Measurements from ENCODE around the gene IQGAP2.

Gene IQGAP2

GRCh38 chr5:76422742-76423141 is 19.7 kb downstream of the IQGAP2 start:
- Histone ChIP-seq H3K79me2 (ENCODE audit: insufficient read depth, low read length) (peaks cover 88% of the 10 kb centered on the region), H3K4me2 (ENCODE audit: low read depth, low read length, poor library complexity, severe bottlenecking) (no peak overlapping the region), H3K9ac (ENCODE audit: low read depth, low read length, poor library complexity, severe bottlenecking) (no peak overlapping the region), H3F3A (ENCODE audit: low read depth) (no peaks in the 10 kb centered on the region), H4K20me1 (ENCODE audit: insufficient read depth, low read length, poor library complexity, severe bottlenecking) (peaks cover 6% of the 10 kb centered on the region), H3K4me1 (ENCODE audit: insufficient read depth, low read length, poor library complexity, severe bottlenecking) (peaks cover 41% of the 10 kb centered on the region), H3K9me2 (replicated peaks; ENCODE audit: low read depth, low read length) (no peaks in the 10 kb centered on the region), H3K27me3 (ENCODE audit: insufficient read depth, low read length, poor library complexity, severe bottlenecking) (no peaks in the 10 kb centered on the region), H3K4me3 (ENCODE audit: low read length, poor library complexity, severe bottlenecking) (no peak overlapping the region), H3K9me3 (ENCODE audit: insufficient read depth, low read depth, low read length) (no peaks in the 10 kb centered on the region), H2AFZ (ENCODE audit: low read length) (no peak overlapping the region), H3K36me3 (ENCODE audit: insufficient read depth, low read length) (no peaks in the 10 kb centered on the region)
- TF ChIP-seq CTCF (conservative IDR thresholded peaks at IDR 0.05; ENCODE audit: low read length), result no peak
- no peak for TF ChIP-seq EZH2phosphoT487 (IDR thresholded peaks at IDR 0.05; ENCODE audit: borderline replicate concordance)

DNA sequence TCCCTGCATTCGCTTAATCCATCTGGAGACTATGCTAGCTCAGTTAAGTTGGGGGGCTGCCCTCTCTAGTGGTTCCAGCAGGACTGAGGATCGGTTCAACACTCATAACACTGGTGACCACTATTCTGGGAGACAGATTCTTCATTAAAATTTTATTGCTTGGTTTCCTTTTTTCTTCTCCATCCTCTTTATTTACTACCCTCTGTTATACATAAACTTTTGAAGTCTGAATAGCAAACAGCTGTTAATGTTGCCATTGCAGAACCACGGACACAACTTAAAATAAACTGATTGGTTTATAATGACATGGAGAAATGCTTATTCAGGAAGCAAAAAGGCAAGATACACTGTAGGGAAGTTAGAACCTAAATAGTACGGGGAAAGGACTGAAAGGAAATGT is 22.1 kb downstream of the IQGAP2 start:
- Histone ChIP-seq H2AFZ (ENCODE audit: low read length) (no peak overlapping the region), H3K4me3 (ENCODE audit: low read length, poor library complexity, severe bottlenecking) (peak overlapping the region; percentile 53), H3K9me2 (replicated peaks; ENCODE audit: low read depth, low read length) (no peaks in the 10 kb centered on the region), H3K9ac (ENCODE audit: low read depth, low read length, poor library complexity, severe bottlenecking) (peak overlapping the region; percentile 39), H3K9me3 (ENCODE audit: insufficient read depth, low read depth, low read length) (no peaks in the 10 kb centered on the region), H3K36me3 (ENCODE audit: insufficient read depth, low read length) (no peaks in the 10 kb centered on the region), H3K79me2 (ENCODE audit: insufficient read depth, low read length) (peaks cover 86% of the 10 kb centered on the region), H3K27me3 (ENCODE audit: insufficient read depth, low read length, poor library complexity, severe bottlenecking) (no peaks in the 10 kb centered on the region), H3K4me2 (ENCODE audit: low read depth, low read length, poor library complexity, severe bottlenecking) (peak overlapping the region; percentile 70), H3F3A (ENCODE audit: low read depth) (no peaks in the 10 kb centered on the region), H4K20me1 (ENCODE audit: insufficient read depth, low read length, poor library complexity, severe bottlenecking) (peaks cover 6% of the 10 kb centered on the region), H3K4me1 (ENCODE audit: insufficient read depth, low read length, poor library complexity, severe bottlenecking) (peaks cover 46% of the 10 kb centered on the region)
- TF ChIP-seq CTCF (conservative IDR thresholded peaks at IDR 0.05; ENCODE audit: low read length), result no peak
- TF ChIP-seq EZH2phosphoT487 (IDR thresholded peaks at IDR 0.05; ENCODE audit: borderline replicate concordance), result no peak

GRCh38 chr5:76425928-76426804 is 23.1 kb downstream of the IQGAP2 start:
- Histone ChIP-seq H3K9me2 (replicated peaks; ENCODE audit: low read depth, low read length) (no peaks in the 10 kb centered on the region), H3K4me2 (ENCODE audit: low read depth, low read length, poor library complexity, severe bottlenecking) (peak overlapping the region; percentile 70), H2AFZ (ENCODE audit: low read length) (no peak overlapping the region), H3K79me2 (ENCODE audit: insufficient read depth, low read length) (peaks cover 83% of the 10 kb centered on the region), H3K36me3 (ENCODE audit: insufficient read depth, low read length) (no peaks in the 10 kb centered on the region), H4K20me1 (ENCODE audit: insufficient read depth, low read length, poor library complexity, severe bottlenecking) (peaks cover 6% of the 10 kb centered on the region), H3K9ac (ENCODE audit: low read depth, low read length, poor library complexity, severe bottlenecking) (peak overlapping the region; percentile 39), H3K4me1 (ENCODE audit: insufficient read depth, low read length, poor library complexity, severe bottlenecking) (peaks cover 46% of the 10 kb centered on the region), H3K9me3 (ENCODE audit: insufficient read depth, low read depth, low read length) (no peaks in the 10 kb centered on the region), H3F3A (ENCODE audit: low read depth) (no peaks in the 10 kb centered on the region; the same call in 1 of the 2 replicates), H3K4me3 (ENCODE audit: low read length, poor library complexity, severe bottlenecking) (peak overlapping the region; percentile 53), H3K27me3 (ENCODE audit: insufficient read depth, low read length, poor library complexity, severe bottlenecking) (no peaks in the 10 kb centered on the region)
- no peak for TF ChIP-seq CTCF (conservative IDR thresholded peaks at IDR 0.05; ENCODE audit: low read length)
